ENCODE results near the gene UNC45A. TPM values are rescaled to one million over a fixed set of nuclear protein-coding genes. Genes with fewer than 3 reads are reported as not detected.
A peak's percentile ranks its signal among the peaks of the same experiment; 100 is the strongest.

The UNC45A gene
- total RNA-seq, 4 donors from 2014 or later: 63.7 to 116 (median 100) TPM

- Histone ChIP-seq H3K27ac (no peak overlapping the region), H3K27me3 (no peaks in the 10 kb centered on the region), H3K9me3 (no peaks in the 10 kb centered on the region), H3K4me1 (no peaks in the 10 kb centered on the region), H3K36me3 (peaks cover 0 to 100% of the 10 kb centered on the region in 2 donors), H3K4me3 (no peak overlapping the region)
- TF ChIP-seq, protein P1, sequence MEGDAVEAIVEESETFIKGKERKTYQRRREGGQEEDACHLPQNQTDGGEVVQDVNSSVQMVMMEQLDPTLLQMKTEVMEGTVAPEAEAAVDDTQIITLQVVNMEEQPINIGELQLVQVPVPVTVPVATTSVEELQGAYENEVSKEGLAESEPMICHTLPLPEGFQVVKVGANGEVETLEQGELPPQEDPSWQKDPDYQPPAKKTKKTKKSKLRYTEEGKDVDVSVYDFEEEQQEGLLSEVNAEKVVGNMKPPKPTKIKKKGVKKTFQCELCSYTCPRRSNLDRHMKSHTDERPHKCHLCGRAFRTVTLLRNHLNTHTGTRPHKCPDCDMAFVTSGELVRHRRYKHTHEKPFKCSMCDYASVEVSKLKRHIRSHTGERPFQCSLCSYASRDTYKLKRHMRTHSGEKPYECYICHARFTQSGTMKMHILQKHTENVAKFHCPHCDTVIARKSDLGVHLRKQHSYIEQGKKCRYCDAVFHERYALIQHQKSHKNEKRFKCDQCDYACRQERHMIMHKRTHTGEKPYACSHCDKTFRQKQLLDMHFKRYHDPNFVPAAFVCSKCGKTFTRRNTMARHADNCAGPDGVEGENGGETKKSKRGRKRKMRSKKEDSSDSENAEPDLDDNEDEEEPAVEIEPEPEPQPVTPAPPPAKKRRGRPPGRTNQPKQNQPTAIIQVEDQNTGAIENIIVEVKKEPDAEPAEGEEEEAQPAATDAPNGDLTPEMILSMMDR (IDR thresholded peaks at IDR 0.05): no peak
- TF ChIP-seq POLR2AphosphoS5 (IDR thresholded peaks at IDR 0.05): no peak
- TF ChIP-seq POLR2A (IDR thresholded peaks at IDR 0.05): no peak
- TF ChIP-seq EP300 (IDR thresholded peaks at IDR 0.05): no peak
- ATAC-seq: peak; percentile 21
- 67 to 100% methylated on average over 2 to 3 of the region's 8 CpGs for WGBS, 2 donors (ENCODE audit: low coverage in 1 of 2)
Measured at GRCh38 chr15:90946941-90947576, 12.0 kb downstream of the UNC45A start.

DNA sequence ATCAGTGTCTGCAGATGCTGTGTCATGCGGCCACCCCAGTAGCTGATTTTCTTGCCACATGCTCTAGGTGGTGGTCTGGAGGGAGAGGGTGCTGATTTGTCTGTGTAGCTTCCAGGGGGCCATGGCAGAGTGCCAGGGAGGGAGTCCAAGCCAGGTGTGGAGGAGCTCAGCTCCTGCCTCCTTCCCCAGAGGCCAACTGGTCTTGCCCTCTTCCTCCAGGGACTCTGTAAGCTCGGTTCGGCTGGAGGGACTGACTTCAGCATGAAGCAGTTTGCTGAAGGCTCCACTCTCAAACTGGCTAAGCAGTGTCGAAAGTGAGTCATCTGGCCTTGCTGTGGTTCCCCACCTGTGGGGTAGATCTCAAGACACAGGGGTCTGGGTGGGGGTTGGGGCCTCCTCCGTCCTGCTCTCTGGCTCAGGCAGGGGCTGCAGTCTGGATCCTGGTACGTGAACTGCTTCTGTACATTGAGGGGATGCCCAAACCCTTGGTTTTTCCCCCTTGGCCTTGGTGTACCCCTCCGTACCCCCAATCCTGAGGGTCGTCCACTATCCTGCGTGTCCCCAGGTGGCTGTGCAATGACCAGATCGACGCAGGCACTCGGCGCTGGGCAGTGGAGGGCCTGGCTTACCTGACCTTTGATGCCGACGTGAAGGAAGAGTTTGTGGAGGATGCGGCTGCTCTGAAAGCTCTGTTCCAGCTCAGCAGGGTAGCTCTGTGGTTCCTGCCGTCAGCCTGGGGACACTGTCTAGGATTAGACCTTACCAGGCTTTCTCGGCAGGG, 12.7 kb downstream of the UNC45A start:
- no peak overlapping the region for H3K27ac ChIP-seq
- 82 to 96% methylated on average over 8 to 11 of the region's 18 CpGs for WGBS, 2 donors (ENCODE audit: low coverage in 1 of 2)
- H3K4me3 ChIP-seq: no peak overlapping the region
- TF ChIP-seq POLR2AphosphoS5 (IDR thresholded peaks at IDR 0.05) (no peak), EP300 (IDR thresholded peaks at IDR 0.05) (no peak), POLR2A (IDR thresholded peaks at IDR 0.05) (no peak)
- TF ChIP-seq, protein P1 (IDR thresholded peaks at IDR 0.05): no peak
- no peaks in the 10 kb centered on the region for H3K27me3 ChIP-seq
- no peaks in the 10 kb centered on the region for H3K4me1 ChIP-seq
- no peak for ATAC-seq
- peaks cover 0 to 100% of the 10 kb centered on the region in 2 donors for H3K36me3 ChIP-seq
- H3K9me3 ChIP-seq: no peaks in the 10 kb centered on the region

GRCh38 chr15:90948506-90948905, 13.4 kb downstream of the UNC45A start:
- Histone ChIP-seq H3K4me3 (no peak overlapping the region), H3K27ac (no peak overlapping the region), H3K9me3 (no peaks in the 10 kb centered on the region), H3K4me1 (no peaks in the 10 kb centered on the region), H3K27me3 (no peaks in the 10 kb centered on the region), H3K36me3 (peaks cover 0 to 100% of the 10 kb centered on the region in 2 donors)
- ATAC-seq: no peak
- TF ChIP-seq, protein P1 (IDR thresholded peaks at IDR 0.05): no peak
- TF ChIP-seq POLR2AphosphoS5 (IDR thresholded peaks at IDR 0.05) (no peak), EP300 (IDR thresholded peaks at IDR 0.05) (no peak), POLR2A (IDR thresholded peaks at IDR 0.05) (no peak)
- WGBS, 2 donors (ENCODE audit: low coverage in 1 of 2): 100% methylated on average over 2 of the region's 8 CpGs; no CpG with 5 or more reads in 1 of the 2 donors

DNA sequence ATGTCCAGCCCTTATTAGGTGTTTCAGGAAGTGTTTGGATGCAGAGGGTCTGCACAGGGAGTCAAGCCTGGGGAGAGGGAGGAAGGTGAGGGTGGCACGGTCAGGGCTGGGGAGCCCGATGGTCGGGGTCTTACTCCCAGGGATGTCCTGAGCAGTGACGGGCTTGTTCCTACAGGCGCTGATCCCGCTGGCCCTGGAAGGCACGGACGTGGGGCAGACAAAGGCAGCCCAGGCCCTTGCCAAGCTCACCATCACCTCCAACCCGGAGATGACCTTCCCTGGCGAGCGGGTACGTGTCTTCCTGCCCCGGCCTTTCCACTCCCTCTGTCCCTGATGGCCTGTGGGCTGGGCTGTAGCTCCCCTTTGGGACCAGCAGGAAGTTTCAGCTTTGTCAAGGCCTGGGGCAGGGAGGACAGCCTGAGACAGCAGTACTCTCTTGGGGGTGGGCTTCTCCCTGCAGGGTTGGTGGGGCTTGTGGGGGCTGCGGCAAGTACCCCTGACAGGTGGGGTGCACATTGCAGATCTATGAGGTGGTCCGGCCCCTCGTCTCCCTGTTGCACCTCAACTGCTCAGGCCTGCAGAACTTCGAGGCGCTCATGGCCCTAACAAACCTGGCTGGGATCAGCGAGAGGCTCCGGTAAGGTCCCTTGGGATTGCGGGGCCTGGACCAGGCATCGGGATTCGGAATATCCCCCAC, 15.0 kb downstream of the UNC45A start:
- H3K4me3 ChIP-seq: no peak overlapping the region
- H3K9me3 ChIP-seq: no peaks in the 10 kb centered on the region
- no peak overlapping the region for H3K27ac ChIP-seq
- peaks cover 0 to 5% (median 0%) of the 10 kb centered on the region in 3 donors for H3K4me1 ChIP-seq
- H3K27me3 ChIP-seq: no peaks in the 10 kb centered on the region
- H3K36me3 ChIP-seq: peaks cover 0 to 90% of the 10 kb centered on the region in 2 donors
- ATAC-seq: no peak
- TF ChIP-seq POLR2AphosphoS5 (IDR thresholded peaks at IDR 0.05) (no peak), POLR2A (IDR thresholded peaks at IDR 0.05) (no peak), EP300 (IDR thresholded peaks at IDR 0.05) (no peak)
- TF ChIP-seq, protein P1 (IDR thresholded peaks at IDR 0.05): no peak
- 81% methylated on average over 3 of the region's 23 CpGs; no CpG with 5 or more reads in 1 of the 2 donors for WGBS, 2 donors (ENCODE audit: low coverage in 1 of 2)
